Hematopoietic multipotent progenitor cell treated with erythropoietin and hydrocortisone succinate and interleukin-3 and kit ligand, for 8 days (in vitro differentiated cells): Measurements from ENCODE around the gene MTHFR.
A peak's percentile ranks its signal among the peaks of the same experiment; 100 is the strongest.

ENCODE experiments used
- DNase-seq: peaks from one replicate; pipeline ENCODE4 v3.0.0-alpha.2; 2015

The MTHFR gene

GRCh38 chr1:11796036-11796828 lies 9.5 kb downstream of the MTHFR start:
- peak; percentile 80 for DNase-seq

DNA sequence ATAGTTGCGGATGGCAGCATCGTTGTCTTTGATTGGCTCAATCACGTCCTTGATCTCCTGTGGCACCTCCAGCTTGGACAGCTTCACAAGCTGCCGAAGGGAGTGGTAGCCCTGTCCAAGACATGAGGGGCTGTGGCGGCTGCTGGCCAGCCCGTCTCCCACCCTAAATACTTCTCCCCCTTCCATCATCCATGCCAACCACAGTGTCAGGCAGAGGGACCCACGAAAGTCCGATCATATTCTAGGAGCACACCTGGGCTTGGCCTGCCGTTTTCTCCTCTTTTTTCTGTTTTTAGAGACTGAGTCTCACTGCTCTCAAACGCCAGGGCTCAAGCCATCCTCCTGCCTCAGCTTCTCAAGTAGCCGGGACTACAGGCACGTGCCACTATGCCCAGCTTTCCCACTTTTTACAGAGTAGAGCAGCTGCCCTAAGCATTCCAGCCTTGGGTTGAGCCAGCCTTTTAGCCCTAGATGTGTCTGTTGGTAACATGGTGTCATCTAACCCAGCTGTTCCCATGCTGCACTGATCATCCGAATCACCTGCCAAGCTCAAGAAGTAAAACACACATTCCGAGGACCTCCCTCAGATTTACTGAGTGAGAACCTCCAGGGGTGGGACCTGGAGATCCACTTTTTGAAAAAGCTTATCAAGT lies 10.4 kb downstream of the MTHFR start:
- no peak for DNase-seq

DNA sequence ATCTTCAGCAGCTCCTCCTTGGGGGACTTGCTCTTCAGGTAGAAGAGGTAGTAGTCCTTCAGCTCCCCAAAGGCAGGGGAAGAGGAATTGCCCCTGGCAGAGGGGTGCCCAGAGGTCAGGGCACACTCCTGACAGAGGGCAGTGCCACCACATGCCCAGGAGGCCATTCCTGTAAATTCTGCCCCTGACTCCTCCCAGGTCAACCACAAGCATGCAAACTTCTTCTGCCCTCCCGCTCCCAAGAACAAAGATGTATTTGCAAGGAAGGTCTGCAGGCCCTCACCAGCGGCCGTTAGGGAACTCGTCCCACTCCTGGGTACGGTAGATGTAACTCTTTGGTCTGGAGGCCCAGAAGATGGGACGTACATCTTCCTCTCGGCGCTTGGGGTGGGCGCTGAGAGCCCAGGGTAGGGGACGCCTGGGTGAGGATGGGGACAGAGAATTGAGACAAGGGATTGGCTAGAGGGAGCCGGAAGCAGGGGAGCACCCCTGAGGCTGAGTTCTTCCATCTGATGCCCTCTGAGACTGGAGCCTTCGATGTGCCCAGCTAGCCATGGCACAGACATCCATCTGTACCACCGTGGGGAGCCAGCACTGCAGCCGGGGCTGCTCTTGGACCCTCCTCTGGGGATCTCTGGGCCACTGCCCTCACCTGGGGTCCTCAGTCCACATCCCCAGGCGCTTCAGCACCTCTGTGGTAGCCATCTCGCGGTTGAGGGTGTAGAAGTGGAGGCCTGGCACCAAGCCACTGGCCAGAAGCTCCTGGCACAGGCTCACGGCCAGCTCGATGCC lies 11.1 kb downstream of the MTHFR start:
- no peak for DNase-seq

DNA sequence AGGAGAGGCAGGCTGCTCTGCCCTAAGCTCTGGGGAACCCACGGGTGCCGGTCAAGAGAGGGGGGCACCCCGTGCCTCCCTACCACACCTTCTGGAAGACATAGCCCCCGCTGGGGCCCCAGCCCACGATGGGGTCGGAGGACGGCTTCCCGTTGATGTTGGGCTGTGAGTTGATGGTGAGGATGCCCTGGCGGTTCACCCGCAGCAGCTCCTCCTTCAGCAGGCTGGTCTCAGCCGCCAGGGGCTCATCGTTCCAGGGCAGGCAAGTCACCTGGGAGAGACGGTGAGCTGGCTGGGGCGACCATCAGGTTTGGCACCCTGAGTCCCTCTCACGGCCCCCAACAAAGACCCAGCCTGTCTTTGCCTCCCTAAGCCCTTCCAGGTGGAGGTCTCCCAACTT lies 11.9 kb downstream of the MTHFR start:
- no peak for DNase-seq

GRCh38 chr1:11792106-11792505 lies 13.7 kb downstream of the MTHFR start:
- DNase-seq = no peak

DNA sequence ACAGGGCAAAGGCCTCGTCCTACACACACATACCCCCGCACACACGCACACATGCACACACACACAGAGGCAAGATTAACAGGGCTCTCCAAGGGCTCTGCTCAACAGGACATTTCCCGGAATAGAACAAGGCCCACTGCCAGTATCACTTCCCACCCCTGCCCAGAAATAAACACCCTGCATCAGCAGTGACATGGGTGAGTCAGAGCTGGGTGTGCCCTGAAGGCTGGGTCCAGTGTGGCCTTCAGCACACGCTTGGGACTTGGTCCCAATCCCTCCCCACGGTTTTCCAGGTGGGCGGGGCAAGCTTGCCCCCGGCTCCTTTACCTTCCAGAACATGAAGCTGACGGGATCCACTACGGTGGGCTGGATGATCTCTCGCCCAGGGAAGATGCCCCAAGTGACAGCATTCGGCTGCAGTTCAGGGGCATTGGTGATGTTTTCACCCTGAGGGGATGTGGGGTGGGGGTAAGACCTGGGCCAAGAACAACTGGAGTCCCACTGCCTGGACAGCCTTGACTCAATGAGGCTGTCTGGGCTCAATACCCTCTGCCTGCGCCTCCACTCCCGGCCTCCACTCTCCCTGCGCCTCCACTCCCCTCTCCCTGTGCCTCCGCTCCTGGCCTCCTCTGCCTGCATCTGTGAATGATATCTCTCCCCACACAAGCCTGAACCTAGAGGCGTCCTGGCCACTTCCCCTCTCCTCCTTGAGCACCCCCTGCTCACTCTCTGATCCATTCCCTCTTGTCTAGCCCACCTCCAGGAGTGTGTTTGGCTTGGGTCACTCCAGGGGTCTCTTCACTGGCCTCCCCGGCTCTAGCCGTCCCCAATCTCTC lies 14.7 kb downstream of the MTHFR start:
- peak; percentile 71 for DNase-seq

- DNase-seq = no peak
Observed at GRCh38 chr1:11790101-11790879, 15.5 kb downstream of the MTHFR start.

DNA sequence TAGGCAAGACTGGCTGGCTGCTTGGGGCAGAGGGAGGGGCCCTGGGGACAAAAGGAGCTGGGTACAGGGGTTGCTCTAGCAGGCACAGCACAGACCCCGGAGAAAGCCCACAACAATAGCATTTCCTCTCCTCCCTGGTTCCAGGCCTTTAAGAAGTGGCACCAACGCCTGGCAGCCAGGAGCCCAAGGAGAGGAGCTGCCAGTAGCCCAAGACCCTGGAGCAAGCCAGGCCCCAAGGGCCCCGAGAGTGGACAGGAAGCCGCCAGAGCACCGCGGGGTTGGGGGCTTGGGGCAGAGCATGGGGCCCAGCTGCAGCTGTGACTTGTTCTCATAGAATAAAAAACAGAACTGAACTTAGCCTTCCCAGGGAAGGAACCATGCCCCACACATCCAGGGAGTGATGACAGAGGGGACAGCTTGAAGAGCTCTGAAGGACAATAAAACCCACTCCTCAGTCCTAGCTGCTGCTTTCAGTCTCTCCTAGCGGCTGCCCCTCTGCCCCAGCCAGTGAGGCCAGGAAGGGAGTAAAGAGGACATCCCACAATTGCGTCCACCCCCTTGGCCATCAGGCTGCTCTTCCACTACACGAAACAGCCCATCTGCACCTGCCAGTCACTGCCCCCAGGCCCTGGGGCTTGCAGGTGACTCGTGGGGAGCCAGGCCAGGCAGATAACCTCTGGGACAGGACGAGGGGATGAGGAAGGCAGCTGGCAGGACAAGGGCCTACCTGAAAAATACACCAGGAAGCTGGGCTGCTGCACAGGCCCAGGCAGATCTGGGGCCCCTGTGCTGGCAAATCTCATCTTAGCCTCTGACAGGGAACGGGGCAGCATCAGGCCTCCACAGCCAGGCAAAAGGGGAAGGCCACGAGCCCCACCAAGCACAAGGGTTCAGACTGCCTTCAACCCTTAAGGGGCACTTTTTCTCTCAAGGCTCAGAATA lies 16.4 kb downstream of the MTHFR start:
- DNase-seq = no peak

DNA sequence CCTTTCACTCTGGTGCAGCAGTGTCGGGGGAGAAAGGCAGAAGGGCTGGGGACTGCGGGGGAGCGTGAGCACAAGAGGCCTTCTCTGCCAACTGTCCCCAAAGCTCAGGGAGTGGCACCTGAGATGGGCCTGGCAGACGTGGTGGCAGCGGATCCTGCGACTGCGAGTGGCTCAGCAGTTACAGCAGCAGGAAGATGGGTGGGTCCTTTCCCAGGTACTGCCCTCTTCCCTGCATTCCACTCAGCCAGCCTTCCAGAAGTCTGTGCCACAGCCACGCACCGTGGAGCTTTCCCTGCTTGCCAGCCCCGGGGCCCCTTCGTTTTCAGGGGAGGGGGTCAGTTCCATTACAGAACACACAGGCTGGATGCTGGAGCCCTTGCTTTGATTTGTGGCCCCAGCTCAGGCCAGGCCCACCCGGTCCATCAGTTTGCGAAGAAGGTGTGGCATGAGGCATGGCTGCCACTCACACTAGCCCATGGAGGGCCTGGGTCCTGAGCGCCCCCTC lies 17.2 kb downstream of the MTHFR start:
- DNase-seq = no peak

DNA sequence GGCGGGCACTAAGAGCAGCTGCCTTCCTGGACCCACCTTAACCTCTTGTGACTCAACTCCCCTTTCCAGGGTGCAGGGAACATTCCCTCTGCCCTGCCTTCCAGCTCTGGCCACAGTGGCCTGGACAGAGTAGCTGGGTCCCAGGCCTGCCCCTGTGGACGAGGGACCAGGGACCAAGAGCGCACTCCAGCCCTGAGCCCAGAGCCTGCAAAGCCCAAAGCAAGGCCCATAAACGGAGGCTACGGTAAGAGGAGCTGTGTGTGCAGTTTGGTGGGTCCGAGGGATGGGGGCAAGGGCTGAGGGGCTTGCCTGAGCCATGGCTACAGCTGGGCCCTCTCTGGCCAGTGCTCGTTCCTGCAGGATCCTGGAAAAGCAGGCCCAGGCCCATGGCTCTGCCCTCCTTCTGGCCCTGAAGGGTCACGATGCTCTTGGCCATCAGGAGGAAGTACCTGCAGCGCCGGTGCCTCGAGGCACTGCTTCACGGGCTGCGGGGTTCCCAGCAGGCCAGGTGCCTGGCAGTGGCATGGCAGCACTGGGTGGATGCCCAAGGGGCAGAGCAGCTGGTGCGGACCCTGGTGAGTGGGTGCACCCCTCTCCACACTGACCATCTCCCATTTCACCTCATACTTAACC lies 17.8 kb downstream of the MTHFR start:
- DNase-seq = no peak

DNA sequence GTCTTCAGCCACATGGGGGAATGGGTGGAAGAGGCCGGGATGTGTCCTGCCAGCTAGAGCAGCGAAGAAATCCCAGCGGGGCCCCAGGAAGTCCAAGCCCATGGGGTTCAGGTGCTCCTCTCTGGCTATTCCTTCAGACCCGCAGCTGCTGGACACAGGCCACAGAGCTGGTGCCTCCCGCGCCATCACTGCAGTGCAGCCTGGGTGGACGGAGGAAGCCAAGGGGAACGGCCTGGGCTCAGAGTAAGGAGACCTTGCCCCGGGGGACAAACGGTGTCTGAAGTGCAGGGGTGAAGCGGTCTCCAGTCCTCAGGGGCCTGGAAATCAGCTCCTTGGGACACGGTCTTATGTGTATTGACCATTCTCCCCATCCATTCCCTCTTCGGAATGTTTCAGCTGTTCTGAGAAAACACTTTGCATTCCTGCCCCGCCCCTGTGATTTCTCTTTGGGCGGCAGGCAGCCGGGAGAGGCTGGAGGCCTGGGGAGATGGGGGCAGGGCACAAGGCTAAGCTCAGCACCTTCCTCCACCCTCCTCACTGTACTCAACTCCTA lies 18.4 kb downstream of the MTHFR start:
- DNase-seq = no peak

GRCh38 chr1:11786168-11786567 lies 19.6 kb downstream of the MTHFR start:
- no peak for DNase-seq

DNA sequence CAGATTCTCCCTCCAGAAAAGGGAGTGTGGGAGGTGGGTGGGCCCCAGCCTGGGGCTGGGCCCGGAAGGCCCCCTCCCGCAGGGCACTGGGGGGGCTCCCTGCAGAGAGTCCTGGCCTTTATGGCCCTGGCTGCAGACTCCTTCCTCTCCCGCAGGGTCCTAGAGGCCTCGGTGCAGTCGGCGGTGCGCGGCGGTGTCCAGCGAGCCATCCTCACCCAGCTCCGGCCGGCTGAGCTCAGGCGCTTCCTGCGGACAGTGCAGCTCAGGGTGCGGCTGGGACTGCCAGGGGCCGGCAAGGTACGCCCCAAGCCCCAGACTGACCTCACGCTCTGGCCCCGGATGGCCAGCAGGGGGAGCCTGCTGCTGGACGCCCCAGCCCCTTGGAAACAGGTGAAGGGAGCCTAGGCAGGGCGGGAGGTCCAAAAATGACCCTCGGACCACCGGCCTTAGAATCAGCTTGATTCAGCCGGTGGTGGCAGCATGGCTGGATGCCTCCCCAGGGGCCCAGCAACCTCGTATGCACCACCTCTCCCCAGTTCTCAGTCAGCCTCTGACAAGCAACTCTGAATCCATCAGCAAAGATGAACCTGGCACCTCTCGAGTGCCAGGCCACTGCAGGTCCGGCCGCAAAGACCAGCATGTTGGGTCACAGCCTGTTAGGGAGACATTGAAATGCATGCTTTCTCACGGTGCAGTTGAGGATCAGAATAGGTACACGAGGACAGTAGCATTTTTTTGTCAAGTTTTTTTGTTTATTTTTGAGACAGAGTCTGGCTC lies 20.6 kb downstream of the MTHFR start:
- peak; percentile 60 for DNase-seq

GRCh38 chr1:11784256-11784992 lies 21.3 kb downstream of the MTHFR start:
- no peak for DNase-seq

- no peak for DNase-seq
Observed at GRCh38 chr1:11783556-11783955, 22.2 kb downstream of the MTHFR start.

DNA sequence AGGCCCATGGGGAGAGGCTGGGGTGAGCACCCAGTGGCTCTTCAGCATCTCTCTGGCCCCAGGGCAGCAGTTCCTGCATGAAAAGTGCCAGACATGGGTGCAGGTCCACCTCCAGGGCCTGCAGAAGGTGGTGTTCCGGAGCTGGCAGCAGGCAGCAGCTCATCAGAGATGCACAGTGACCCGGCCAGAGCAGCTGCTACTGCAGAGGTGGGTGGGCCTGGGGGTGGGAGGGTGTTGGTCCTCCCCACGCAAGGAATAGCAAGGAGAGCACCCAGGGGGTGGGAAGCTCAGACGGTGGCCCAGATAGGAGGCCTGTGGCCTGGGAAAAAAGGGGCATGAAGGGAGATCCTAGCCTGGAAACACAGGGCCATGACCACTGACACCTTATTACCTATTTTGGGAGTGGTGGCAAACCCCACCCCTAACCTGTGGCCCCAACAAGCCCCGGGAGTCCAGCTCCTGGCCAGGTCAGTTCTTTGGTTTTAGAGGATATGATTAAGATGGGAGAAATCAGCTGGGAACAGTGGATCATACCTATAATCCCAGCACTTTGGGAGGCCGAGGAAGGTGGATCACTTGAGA lies 23.5 kb downstream of the MTHFR start:
- DNase-seq = no peak

DNA sequence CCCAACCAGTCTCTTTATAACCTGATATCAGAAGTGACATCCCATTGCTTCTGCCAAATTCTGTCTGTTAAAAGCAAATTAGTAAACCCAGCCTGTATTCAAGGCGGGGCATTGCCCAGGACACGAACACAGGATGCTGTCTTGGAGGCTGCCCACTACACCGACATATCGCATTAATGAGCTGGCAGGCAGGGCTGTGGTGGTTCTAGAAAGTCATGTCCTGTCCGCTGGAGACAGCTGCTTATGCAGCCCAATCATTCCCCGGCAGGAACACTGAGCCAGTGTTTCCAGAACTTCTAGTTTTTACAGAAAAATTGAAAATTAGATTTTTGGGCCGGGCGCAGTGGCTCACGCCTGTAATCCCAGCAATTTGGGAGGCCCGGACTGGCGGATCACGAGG lies 24.5 kb downstream of the MTHFR start:
- no peak for DNase-seq
